ENCODE data around the gene C1QBP. TPM values are rescaled to one million over a fixed set of nuclear protein-coding genes. Genes with fewer than 3 reads are reported as not detected.

Gene C1QBP
- total RNA-seq: 104 TPM

DNA sequence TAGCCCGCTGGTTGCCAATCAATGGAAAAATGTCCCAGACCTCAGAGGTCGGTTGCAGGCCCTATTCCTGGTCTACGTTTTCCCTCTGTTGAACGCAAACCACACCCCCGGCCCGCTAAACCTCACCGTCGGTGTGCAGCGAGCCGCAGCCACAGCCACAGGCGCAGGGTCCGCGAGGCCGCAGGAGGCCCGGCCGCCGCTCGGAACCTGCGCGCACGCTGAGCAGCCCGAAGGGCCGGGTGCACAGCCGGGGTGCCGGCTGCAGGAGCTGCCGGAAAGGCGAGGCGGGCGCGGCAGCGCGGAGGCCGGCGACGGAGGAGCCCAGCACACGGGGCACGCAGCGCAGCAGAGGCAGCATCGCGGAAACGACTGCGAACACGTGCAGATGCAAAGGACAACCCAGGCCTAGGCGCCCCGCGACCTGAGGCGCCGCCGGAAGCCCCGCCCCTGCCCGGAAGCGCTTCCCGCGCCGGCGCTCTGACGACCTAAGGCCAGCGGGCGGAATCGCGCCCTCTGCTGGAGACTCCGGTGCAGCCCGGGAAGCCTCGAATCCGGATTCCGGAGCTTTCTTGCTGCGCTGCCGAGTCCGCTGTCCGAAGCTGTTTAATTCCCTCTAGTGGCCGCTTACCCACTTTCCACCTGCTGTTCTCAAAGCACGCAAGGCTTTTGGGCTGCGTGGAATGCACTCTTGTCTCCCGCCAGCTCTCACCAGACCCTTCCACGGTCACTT is at the start of gene C1QBP:
Gene C1QBP (minus strand): TSS at position 440 of the 730 bp plus-strand sequence. CDS start 82 bp downstream, at position 358.

GRCh38 chr17:5486206-5487124 is 47.5 kb upstream of the C1QBP start, which contains the start of gene MIS12:
MIS12 (plus strand) TSS chr17:5486566; CDS start chr17:5488863, 2,297 bp downstream.

DNA sequence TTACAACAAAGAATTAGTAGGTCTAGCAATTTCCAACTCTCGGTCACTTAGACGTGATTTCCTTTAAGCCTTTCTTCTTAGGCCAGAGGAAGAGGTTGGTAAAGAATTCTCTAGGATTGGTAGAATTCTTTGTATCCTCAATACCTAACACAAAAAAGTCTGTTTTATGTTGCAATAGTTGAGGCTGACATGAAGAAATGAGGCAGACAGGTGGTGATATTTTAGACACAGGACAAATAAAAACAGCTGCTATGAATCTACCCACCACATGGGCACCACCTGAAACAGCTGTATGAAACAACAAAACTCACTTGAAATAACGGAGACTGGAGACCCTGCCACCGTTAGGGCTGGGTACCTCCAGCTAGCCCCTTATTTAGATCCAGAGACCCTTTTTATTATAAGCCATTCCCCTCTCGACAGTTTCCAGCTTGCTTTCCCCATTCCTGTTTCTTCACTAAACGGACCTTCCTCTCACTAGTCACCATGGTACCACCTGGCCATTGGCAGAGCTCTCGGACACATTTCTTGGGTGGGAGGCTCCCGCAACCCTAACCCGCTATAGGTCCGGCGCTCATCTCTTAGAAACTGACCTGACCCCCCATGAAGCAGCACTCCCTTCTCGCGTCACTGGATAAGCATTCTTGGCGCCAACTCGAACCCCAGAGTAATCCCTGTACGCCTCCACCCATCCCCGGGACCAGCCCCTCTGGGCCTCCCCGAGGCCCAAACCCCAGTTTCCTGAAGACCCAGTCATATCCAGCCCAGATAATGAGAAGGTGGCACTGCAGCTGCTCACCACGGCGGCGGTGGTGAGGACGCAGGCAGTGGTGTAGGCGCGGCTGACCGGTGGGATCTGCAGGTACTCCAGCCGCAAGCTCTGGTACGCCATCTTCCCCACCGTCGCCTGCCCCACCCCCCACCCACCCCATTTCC is 46.6 kb upstream of the C1QBP start, which contains the start of gene DERL2:
Gene DERL2 (minus strand): TSS at position 909 of the 936 bp plus-strand sequence. CDS start 17 bp downstream, at position 892.

DNA sequence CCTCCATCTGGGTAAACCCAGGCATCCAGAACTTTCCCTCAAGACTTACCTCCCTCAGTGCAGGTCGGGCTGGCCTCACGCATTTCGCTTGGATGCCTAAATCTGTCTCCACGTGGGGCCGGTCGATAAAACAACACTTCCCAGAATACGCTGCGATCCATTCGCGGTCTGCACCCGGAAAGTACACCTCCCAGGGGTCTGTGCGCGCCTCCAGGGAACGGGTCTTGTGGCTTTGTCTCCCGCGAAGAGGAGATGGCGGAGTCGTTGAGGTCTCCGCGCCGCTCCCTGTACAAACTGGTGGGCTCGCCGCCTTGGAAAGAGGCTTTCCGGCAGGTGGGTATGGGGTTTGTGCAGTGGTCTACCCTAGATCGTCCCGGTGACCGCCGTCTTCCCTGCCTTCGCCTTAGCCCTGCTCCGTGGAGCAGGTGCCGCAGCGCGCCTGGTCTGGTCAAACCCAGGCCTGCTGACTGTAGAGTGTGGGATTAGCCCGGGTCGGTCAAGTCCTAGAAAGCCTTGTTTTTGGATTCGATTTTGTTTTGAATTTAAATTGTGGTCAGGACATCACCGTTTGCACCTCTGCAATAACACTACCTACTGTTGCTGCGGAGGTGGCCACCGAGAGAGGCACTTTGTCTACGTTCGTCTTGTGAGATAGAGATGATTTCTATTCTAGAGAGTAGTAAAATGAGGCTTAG is 18.8 kb downstream of the C1QBP start, which contains the start of gene RPAIN:
Gene RPAIN (plus strand): TSS at position 224 of the 695 bp plus-strand sequence. CDS start 29 bp downstream, at position 253.

GRCh38 chr17:5419356-5419958 is 19.5 kb downstream of the C1QBP start, which contains the start of gene NUP88:
NUP88 (minus strand) TSS chr17:5419662; CDS start chr17:5419650, 12 bp downstream.

Other genes with a start within 250 kb of the C1QBP start
- gene ZNF594, start 247.3 kb downstream of the C1QBP start, total RNA-seq: 50.6 TPM
- 0.77 TPM for gene SCIMP, start 204.3 kb downstream of the C1QBP start, total RNA-seq
- 89.4 TPM for gene RABEP1, start 156.9 kb downstream of the C1QBP start, total RNA-seq
- gene NUP88, start 19.5 kb downstream of the C1QBP start, total RNA-seq: 87.0 TPM
- gene RPAIN, start 19.0 kb downstream of the C1QBP start, total RNA-seq: 83.3 TPM
- gene DHX33, start 29.8 kb upstream of the C1QBP start, total RNA-seq: 16.8 TPM
- 42.9 TPM for gene DERL2, start 47.0 kb upstream of the C1QBP start, total RNA-seq
- gene MIS12, start 47.4 kb upstream of the C1QBP start, total RNA-seq: 30.3 TPM
- gene NLRP1, start 145.4 kb upstream of the C1QBP start, total RNA-seq: 57.1 TPM

Measured in camera-type eye (tissue), 1 donor.